GM12874 (cell line): ENCODE results near the gene HLCS.

ENCODE experiments used
- TF ChIP-seq, protein P1 (sequence below): IDR thresholded peaks from 2 replicates; pipeline ENCODE4 v1.5.1; 2011; ENCODE audit warnings: low read depth, mild to moderate bottlenecking, control low read depth, low read length, moderate library complexity; ENCODE audit not compliant: insufficient read depth

Gene HLCS

DNA sequence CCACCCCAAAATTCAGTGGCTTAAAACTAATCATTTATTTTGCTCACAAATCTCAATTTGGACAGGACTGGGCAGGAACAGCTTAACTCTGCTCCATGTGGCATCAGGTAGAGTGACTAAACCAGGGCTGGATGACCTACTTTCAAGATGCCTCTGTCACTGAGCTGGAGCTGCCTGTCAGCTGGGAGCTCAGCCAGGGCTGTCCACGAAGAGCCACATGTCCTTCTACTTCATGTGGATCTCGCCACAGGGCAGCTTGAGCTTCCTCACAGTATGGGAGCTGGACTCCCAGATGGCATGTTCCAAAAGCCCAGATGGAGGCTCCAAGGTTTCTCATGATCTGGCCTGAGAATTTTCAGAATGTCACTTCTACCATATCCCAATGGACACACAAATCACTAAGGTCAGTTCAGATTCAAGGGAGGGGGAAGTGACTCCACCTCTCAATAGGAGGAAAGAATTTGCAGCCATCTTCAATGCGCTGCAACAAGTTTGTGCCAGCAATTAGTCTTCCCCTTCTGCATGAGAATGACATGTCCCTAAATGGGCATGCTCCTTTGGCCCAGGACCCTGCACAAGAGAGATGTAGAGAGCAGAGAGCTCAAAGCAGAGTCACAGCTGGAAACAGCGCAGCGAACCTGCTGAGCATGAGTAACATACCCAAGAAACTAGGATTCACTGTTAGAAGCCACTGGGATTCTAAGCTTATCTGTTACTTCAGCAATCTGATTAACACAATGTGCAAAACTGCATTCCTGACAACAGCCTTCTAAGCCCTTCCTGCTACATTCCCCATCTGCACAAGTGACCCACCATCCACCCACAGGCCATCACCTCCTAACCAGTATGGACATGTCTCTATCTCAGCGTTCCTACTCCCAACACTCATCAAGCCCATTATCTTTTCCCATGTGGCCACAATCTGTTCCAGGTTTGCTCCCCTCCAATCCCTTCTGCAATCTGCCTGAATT is 17.0 kb downstream of the HLCS start:
- TF ChIP-seq, protein P1, sequence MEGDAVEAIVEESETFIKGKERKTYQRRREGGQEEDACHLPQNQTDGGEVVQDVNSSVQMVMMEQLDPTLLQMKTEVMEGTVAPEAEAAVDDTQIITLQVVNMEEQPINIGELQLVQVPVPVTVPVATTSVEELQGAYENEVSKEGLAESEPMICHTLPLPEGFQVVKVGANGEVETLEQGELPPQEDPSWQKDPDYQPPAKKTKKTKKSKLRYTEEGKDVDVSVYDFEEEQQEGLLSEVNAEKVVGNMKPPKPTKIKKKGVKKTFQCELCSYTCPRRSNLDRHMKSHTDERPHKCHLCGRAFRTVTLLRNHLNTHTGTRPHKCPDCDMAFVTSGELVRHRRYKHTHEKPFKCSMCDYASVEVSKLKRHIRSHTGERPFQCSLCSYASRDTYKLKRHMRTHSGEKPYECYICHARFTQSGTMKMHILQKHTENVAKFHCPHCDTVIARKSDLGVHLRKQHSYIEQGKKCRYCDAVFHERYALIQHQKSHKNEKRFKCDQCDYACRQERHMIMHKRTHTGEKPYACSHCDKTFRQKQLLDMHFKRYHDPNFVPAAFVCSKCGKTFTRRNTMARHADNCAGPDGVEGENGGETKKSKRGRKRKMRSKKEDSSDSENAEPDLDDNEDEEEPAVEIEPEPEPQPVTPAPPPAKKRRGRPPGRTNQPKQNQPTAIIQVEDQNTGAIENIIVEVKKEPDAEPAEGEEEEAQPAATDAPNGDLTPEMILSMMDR: no peak

DNA sequence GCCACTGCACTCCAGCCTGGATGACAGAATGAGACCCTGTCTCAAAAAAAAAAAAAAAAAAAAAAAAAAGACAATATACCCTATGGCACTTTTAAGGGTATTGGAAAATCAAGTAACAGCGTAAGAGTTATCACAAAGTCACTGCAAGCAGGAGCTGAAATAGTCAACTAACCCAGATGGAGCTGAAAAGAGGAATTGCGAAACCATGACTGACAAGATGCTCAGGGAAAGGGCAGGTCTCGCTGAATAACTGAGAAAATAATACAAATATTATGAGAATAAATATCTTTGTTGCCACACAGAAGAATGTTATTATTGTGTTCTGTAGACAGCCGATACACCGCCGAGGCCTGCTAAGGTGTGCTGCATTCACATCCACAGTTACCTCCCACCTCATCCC is 17.8 kb downstream of the HLCS start:
- TF ChIP-seq, protein P1: no peak

DNA sequence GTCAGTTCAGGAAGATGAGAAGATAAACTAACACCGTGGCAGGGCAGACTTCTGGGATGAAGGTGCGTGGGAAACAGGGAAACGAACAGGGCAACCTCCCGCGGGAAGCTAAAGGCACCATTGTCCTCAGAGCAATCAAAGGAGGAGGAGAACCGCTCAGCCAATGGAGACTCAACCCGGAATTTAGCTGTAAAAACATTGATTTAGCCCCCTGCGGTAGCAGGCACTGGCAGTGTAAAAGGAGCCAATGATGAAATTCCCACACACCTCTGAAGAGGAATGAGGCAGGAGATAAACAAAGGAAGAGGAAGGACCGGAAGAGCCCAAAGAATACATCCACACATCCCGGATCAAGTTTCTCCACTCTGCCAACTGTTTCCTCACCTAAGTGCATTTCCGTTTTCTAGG is 19.5 kb downstream of the HLCS start:
- TF ChIP-seq, protein P1: no peak

DNA sequence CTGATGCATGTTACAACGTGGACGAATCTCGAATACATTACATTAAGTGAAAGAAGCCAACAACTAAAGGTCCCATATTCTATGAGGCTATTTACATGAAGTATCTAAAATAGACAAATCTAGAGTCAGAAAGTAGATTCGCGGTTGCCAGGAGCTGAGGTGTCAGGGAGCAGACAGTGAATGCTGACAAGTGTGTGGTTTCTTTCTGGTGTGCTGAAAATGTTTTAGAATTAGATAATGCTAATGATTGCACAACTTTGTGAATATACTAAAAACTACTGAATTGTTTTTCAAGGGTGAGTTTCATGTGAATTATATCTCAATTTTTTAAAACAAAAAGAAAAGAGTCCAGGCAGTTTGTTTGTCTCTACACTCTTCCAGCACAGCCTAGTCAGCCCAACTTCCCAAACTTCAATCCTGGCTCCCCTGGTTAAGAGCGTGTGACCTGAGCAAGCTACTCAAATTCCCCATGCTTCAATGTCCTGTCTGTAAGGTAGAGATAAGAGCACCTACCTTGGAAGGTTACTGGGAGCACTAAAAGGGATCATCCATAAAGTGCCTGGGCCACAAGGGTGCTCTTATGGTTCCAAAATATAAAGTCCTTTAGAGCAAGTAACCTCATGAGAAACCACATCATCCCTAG is 20.9 kb downstream of the HLCS start:
- TF ChIP-seq, protein P1: no peak

DNA sequence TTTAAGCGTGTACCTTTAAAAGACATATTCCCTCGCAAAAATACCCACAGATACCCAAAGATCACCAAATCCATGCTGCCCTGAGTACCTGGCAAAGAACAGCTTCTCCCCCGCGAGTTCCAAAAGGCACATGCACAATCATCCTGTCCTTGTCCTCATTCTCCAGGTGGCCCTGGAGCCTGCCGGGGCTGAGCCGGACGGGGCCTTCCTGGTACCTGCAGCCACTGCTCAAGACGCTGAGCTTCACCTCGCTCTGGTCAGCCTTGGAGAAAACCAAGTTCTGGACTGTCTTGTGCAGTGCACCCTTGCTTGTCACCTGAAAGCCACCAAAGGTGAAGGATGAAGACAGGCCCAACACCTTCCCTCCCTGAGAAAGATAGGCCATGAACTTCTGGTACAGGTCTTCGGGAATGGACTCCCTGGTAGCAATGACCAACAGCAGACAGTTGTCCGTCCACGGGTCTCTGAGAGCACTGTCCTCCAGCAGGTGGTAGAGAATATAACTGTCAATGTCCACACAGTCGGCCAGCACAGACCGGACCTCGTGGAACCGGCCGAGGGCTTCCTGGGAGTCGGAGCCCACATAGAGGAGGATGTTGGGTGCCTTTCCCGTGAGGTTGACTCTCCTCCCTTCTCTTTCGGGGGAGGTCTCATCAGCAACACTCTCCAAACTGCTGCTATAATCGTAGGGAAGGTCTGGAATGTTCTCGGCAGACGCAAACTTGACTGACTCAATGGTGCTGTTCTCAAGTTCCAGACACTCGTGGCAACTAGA is 29.9 kb downstream of the HLCS start:
- TF ChIP-seq, protein P1: no peak

DNA sequence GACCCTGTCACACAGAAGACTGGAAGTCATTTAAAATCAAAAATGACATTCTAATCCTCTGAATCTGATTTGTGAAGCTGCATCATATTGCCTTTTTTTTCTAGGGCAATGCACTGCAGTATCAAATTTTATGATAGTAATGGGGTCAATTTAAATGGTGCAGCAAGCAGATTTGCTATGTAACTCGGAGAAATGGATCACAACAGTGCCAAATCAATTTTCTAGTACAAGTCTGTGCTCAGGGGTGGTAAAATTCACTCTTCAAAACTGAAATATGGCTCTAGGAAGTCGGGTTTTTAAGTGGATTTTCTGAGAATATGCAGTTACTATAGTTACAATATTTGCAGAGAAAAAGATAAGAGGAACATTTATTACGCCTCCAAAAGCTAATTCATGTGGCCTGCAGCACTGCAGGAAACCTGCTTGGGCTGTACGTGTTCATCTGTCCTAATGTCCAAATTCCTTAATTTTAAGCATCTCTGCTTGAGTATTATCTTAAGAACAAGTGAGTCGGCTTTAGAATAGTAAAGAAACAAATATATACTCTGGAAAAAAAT is 31.5 kb downstream of the HLCS start:
- TF ChIP-seq, protein P1: no peak
